ENCODE data around the gene TMOD2. TPM values are rescaled to one million over a fixed set of nuclear protein-coding genes. Genes with fewer than 3 reads are reported as not detected.

Gene TMOD2
- total and polyA plus RNA-seq, 9 donors = 5.3 to 14.0 (median 6.2) TPM

Other genes starting within 250 kb of the TMOD2 start
- gene DMXL2, start 128.8 kb upstream of the TMOD2 start, total RNA-seq = 18.7 TPM
- gene DMXL2, start 128.8 kb upstream of the TMOD2 start, polyA plus RNA-seq (ENCODE audit: insufficient read depth in 1 of 8, insufficient read length in 8 of 8, low replicate concordance in 1 of 8) = 10 to 100 TPM; 13.9 to 27.0 (median 22.7) TPM
- 0.04 TPM for gene SCG3, start 70.1 kb upstream of the TMOD2 start, total RNA-seq
- gene SCG3, start 70.1 kb upstream of the TMOD2 start, polyA plus RNA-seq (ENCODE audit: insufficient read depth in 1 of 8, insufficient read length in 8 of 8, low replicate concordance in 1 of 8) = under 1 TPM in 7 of 8 donors, not detected in 1; 0.18 to 0.74 (median 0.24) TPM
- 6.5 TPM for gene LYSMD2, start 13.9 kb upstream of the TMOD2 start, total RNA-seq
- 1 to 10 TPM; 5.9 to 8.1 (median 6.8) TPM for gene LYSMD2, start 13.9 kb upstream of the TMOD2 start, polyA plus RNA-seq (ENCODE audit: insufficient read depth in 1 of 8, insufficient read length in 8 of 8, low replicate concordance in 1 of 8)
- gene TMOD3, start 78.1 kb downstream of the TMOD2 start, total RNA-seq = 20.8 TPM
- 10 to 100 TPM; 14.3 to 27.9 (median 17.5) TPM for gene TMOD3, start 78.1 kb downstream of the TMOD2 start, polyA plus RNA-seq (ENCODE audit: insufficient read depth in 1 of 8, insufficient read length in 8 of 8, low replicate concordance in 1 of 8)
- 17.5 TPM for gene LEO1, start 220.2 kb downstream of the TMOD2 start, total RNA-seq
- gene LEO1, start 220.2 kb downstream of the TMOD2 start, polyA plus RNA-seq (ENCODE audit: insufficient read depth in 1 of 8, insufficient read length in 8 of 8, low replicate concordance in 1 of 8) = 10 to 100 TPM; 17.3 to 27.8 (median 22.0) TPM